ENCODE measurements around the gene LRRC53. TPM values are rescaled to one million over a fixed set of nuclear protein-coding genes. Genes with fewer than 3 reads are reported as not detected.

The LRRC53 gene
- total RNA-seq, 1 experiment from 2014 or later: not detected

- no TSS peak for BruUV-seq (replicated peaks)
- H3K4me3 Mint-ChIP-seq (ENCODE audit: low read depth, unreplicated experiment): no peak overlapping the region
- no peaks in the 10 kb centered on the region for H3K36me3 Mint-ChIP-seq (ENCODE audit: insufficient read depth, unreplicated experiment)
- no peaks in the 10 kb centered on the region for H3K4me1 Mint-ChIP-seq (ENCODE audit: low read depth, unreplicated experiment)
- TF ChIP-seq CTCF (IDR thresholded peaks at IDR 0.05; ENCODE audit: unreplicated experiment): no peak
- H3K27me3 Mint-ChIP-seq (ENCODE audit: unreplicated experiment): no peaks in the 10 kb centered on the region
- H3K27ac Mint-ChIP-seq (ENCODE audit: unreplicated experiment): no peak overlapping the region
- DNase-seq: no peak
- no peaks in the 10 kb centered on the region for H3K9me3 Mint-ChIP-seq (ENCODE audit: low read depth, unreplicated experiment)
- intact Hi-C loops (cut with micrococcal nuclease; ENCODE audit: unreplicated experiment): no loop called here
- CTCF ChIA-PET: no interaction called here
These were observed 37.8 kb downstream of the LRRC53 start for GRCh38 chr1:74474585-74474984.

DNA sequence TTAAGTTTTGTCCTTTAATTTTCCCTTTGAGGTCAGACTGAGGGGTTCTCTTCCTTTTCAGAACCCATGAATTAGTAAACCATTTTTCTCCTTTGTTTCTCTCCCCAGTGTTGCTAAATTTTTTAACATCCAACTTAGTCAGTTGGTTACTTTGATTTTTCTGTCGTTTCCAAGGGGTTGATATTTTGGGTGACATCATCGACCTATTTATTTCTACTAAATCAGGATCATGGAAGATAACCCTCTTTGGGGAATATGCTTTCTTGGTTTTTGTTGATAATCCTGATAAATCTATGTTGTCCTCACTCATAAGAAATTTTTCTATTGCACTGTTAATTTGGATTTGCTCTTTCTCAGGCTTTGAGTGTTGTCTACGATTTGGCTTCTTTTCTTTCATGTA is 40.9 kb downstream of the LRRC53 start:
- BruUV-seq (replicated peaks): no TSS peak
- H3K4me3 Mint-ChIP-seq (ENCODE audit: low read depth, unreplicated experiment): no peak overlapping the region
- H3K36me3 Mint-ChIP-seq (ENCODE audit: insufficient read depth, unreplicated experiment): no peaks in the 10 kb centered on the region
- H3K4me1 Mint-ChIP-seq (ENCODE audit: low read depth, unreplicated experiment): no peaks in the 10 kb centered on the region
- intact Hi-C loops (cut with micrococcal nuclease; ENCODE audit: unreplicated experiment): no loop called here
- H3K27me3 Mint-ChIP-seq (ENCODE audit: unreplicated experiment): no peaks in the 10 kb centered on the region
- TF ChIP-seq CTCF (IDR thresholded peaks at IDR 0.05; ENCODE audit: unreplicated experiment): no peak
- no peak overlapping the region for H3K27ac Mint-ChIP-seq (ENCODE audit: unreplicated experiment)
- H3K9me3 Mint-ChIP-seq (ENCODE audit: low read depth, unreplicated experiment): no peaks in the 10 kb centered on the region
- no peak for DNase-seq
- CTCF ChIA-PET: no interaction called here

GRCh38 chr1:74470936-74471335 is 41.5 kb downstream of the LRRC53 start:
- CTCF ChIA-PET: no interaction called here
- Mint-ChIP-seq H3K36me3 (ENCODE audit: insufficient read depth, unreplicated experiment) (no peaks in the 10 kb centered on the region), H3K9me3 (ENCODE audit: low read depth, unreplicated experiment) (no peaks in the 10 kb centered on the region), H3K4me3 (ENCODE audit: low read depth, unreplicated experiment) (no peak overlapping the region), H3K27me3 (ENCODE audit: unreplicated experiment) (no peaks in the 10 kb centered on the region), H3K4me1 (ENCODE audit: low read depth, unreplicated experiment) (no peaks in the 10 kb centered on the region), H3K27ac (ENCODE audit: unreplicated experiment) (no peak overlapping the region)
- no peak for TF ChIP-seq CTCF (IDR thresholded peaks at IDR 0.05; ENCODE audit: unreplicated experiment)
- no peak for DNase-seq
- BruUV-seq (replicated peaks): no TSS peak
- intact Hi-C loops (cut with micrococcal nuclease; ENCODE audit: unreplicated experiment): no loop called here

- DNase-seq: no peak
- Mint-ChIP-seq H3K27ac (ENCODE audit: unreplicated experiment) (no peak overlapping the region), H3K4me3 (ENCODE audit: low read depth, unreplicated experiment) (no peak overlapping the region), H3K9me3 (ENCODE audit: low read depth, unreplicated experiment) (no peaks in the 10 kb centered on the region), H3K27me3 (ENCODE audit: unreplicated experiment) (no peaks in the 10 kb centered on the region), H3K4me1 (ENCODE audit: low read depth, unreplicated experiment) (no peaks in the 10 kb centered on the region), H3K36me3 (ENCODE audit: insufficient read depth, unreplicated experiment) (no peaks in the 10 kb centered on the region)
- CTCF ChIA-PET: no interaction called here
- intact Hi-C loops (cut with micrococcal nuclease; ENCODE audit: unreplicated experiment): no loop called here
- TF ChIP-seq CTCF (IDR thresholded peaks at IDR 0.05; ENCODE audit: unreplicated experiment): no peak
- BruUV-seq (replicated peaks): no TSS peak
These were observed 42.2 kb downstream of the LRRC53 start for GRCh38 chr1:74470251-74470650.

Data from Calu3 (cell line).